KMS-11 (cell line): ENCODE results near the gene HBP1.
A peak's percentile ranks its signal among the peaks of the same experiment; 100 is the strongest.

ENCODE experiments used
- H2AFZ ChIP-seq: fragments of 200-600 bp; sonication (generic); 2 replicates; pipeline ENCODE4 v1.6.1; 2016; ENCODE audit warnings: antibody characterized with exemption, mixed run types, low read depth
- H3K27ac ChIP-seq: fragments of 200-600 bp; sonication (generic); 2 replicates; pipeline ENCODE4 v1.6.1; 2016; ENCODE audit warnings: mild to moderate bottlenecking, mixed run types
- H3K27me3 ChIP-seq: fragments of 200-600 bp; sonication (generic); 2 replicates; pipeline ENCODE4 v1.6.1; 2017; ENCODE audit warnings: mild to moderate bottlenecking, low read depth, mixed run types, moderate library complexity; ENCODE audit not compliant: insufficient read depth
- H3K36me3 ChIP-seq: fragments of 200-600 bp; sonication (generic); 2 replicates; pipeline ENCODE4 v1.6.1; 2017; ENCODE audit warnings: mild to moderate bottlenecking, mixed run types; ENCODE audit not compliant: insufficient read depth
- H3K4me1 ChIP-seq: fragments of 200-600 bp; sonication (generic); 2 replicates; pipeline ENCODE4 v1.6.1; 2016; ENCODE audit warnings: mild to moderate bottlenecking, low read depth, mixed run types; ENCODE audit not compliant: poor library complexity, severe bottlenecking
- H3K4me2 ChIP-seq: fragments of 200-600 bp; sonication (generic); 2 replicates; pipeline ENCODE4 v1.7.0; 2016; ENCODE audit warnings: mild to moderate bottlenecking, mixed run types
- H3K4me3 ChIP-seq: fragments of 200-600 bp; sonication (generic); IDR thresholded peaks from 2 replicates; pipeline ENCODE4 v1.6.1; 2017; ENCODE audit warnings: low read depth, low read length, mixed read lengths; ENCODE audit not compliant: insufficient read depth
- H3K79me2 ChIP-seq: fragments of 200-600 bp; sonication (generic); 2 replicates; pipeline ENCODE4 v1.6.1; 2016; ENCODE audit warnings: low read depth, mixed run types; ENCODE audit not compliant: insufficient read depth
- H3K9ac ChIP-seq: fragments of 200-600 bp; sonication (generic); 2 replicates; pipeline ENCODE4 v1.6.1; 2016; ENCODE audit warnings: mild to moderate bottlenecking, mixed run types
- H4K20me1 ChIP-seq: fragments of 200-600 bp; sonication (generic); 2 replicates; pipeline ENCODE4 v1.6.1; 2016; ENCODE audit warnings: mild to moderate bottlenecking, mixed run types; ENCODE audit not compliant: insufficient read depth
- CTCF ChIP-seq: fragments of 200-600 bp; sonication (generic); conservative IDR thresholded peaks from 2 replicates; pipeline ENCODE4 v1.6.1; 2017; ENCODE audit warnings: low read depth, mild to moderate bottlenecking, antibody characterized with exemption, low read length, moderate library complexity, mixed read lengths

HBP1 gene

GRCh38 chr7:107170051-107170915, 1.5 kb downstream of the HBP1 start:
- H4K20me1 ChIP-seq: peaks cover 7% of the 10 kb centered on the region; the same call in 1 of the 2 replicates
- peak overlapping the region; percentile 71 for H3K27ac ChIP-seq
- H3K9ac ChIP-seq: peak overlapping the region; percentile 67; the same call in 1 of the 2 replicates
- peak overlapping the region; percentile 62 for H3K4me2 ChIP-seq
- peaks cover 51% of the 10 kb centered on the region for H3K4me1 ChIP-seq
- peaks cover 34% of the 10 kb centered on the region for H3K79me2 ChIP-seq
- no peaks in the 10 kb centered on the region for H3K36me3 ChIP-seq
- TF ChIP-seq CTCF: no peak
- H2AFZ ChIP-seq: peak overlapping the region; percentile 41; the same call in 1 of the 2 replicates
- no peak overlapping the region for H3K4me3 ChIP-seq
- no peaks in the 10 kb centered on the region for H3K27me3 ChIP-seq

- H3K9ac ChIP-seq: no peak overlapping the region
- H3K4me2 ChIP-seq: peak overlapping the region; percentile 55; the same call in 1 of the 2 replicates
- H3K4me3 ChIP-seq: no peak overlapping the region
- H2AFZ ChIP-seq: no peak overlapping the region
- H3K27ac ChIP-seq: no peak overlapping the region
- H3K4me1 ChIP-seq: peaks cover 48% of the 10 kb centered on the region
- H4K20me1 ChIP-seq: peaks cover 7% of the 10 kb centered on the region; the same call in 1 of the 2 replicates
- TF ChIP-seq CTCF: no peak
- peaks cover 41% of the 10 kb centered on the region for H3K79me2 ChIP-seq
- H3K36me3 ChIP-seq: no peaks in the 10 kb centered on the region
- no peaks in the 10 kb centered on the region for H3K27me3 ChIP-seq
Observed at GRCh38 chr7:107171496-107171895, 2.7 kb downstream of the HBP1 start.

- Histone ChIP-seq H4K20me1 (peaks cover 7% of the 10 kb centered on the region; the same call in 1 of the 2 replicates), H3K9ac (no peak overlapping the region), H3K4me1 (peaks cover 42% of the 10 kb centered on the region), H3K27ac (no peak overlapping the region), H3K4me3 (no peak overlapping the region), H3K36me3 (no peaks in the 10 kb centered on the region), H3K79me2 (peaks cover 49% of the 10 kb centered on the region), H2AFZ (no peak overlapping the region), H3K27me3 (no peaks in the 10 kb centered on the region), H3K4me2 (peak overlapping the region; percentile 55)
- no peak for TF ChIP-seq CTCF
Observed at GRCh38 chr7:107172276-107173032, 3.7 kb downstream of the HBP1 start.

- Histone ChIP-seq H4K20me1 (peaks cover 7% of the 10 kb centered on the region; the same call in 1 of the 2 replicates), H3K79me2 (peaks cover 56% of the 10 kb centered on the region), H3K27ac (no peak overlapping the region), H3K9ac (no peak overlapping the region), H2AFZ (no peak overlapping the region), H3K4me2 (no peak overlapping the region), H3K4me3 (no peak overlapping the region), H3K27me3 (no peaks in the 10 kb centered on the region), H3K4me1 (peaks cover 42% of the 10 kb centered on the region), H3K36me3 (no peaks in the 10 kb centered on the region)
- TF ChIP-seq CTCF: no peak
Observed at GRCh38 chr7:107173191-107173590, 4.4 kb downstream of the HBP1 start.
